ENCODE measurements around the gene TP53I11.
A peak's percentile ranks its signal among the peaks of the same experiment; 100 is the strongest.

TP53I11 gene, protein sequence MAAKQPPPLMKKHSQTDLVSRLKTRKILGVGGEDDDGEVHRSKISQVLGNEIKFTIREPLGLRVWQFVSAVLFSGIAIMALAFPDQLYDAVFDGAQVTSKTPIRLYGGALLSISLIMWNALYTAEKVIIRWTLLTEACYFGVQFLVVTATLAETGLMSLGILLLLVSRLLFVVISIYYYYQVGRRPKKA

DNA sequence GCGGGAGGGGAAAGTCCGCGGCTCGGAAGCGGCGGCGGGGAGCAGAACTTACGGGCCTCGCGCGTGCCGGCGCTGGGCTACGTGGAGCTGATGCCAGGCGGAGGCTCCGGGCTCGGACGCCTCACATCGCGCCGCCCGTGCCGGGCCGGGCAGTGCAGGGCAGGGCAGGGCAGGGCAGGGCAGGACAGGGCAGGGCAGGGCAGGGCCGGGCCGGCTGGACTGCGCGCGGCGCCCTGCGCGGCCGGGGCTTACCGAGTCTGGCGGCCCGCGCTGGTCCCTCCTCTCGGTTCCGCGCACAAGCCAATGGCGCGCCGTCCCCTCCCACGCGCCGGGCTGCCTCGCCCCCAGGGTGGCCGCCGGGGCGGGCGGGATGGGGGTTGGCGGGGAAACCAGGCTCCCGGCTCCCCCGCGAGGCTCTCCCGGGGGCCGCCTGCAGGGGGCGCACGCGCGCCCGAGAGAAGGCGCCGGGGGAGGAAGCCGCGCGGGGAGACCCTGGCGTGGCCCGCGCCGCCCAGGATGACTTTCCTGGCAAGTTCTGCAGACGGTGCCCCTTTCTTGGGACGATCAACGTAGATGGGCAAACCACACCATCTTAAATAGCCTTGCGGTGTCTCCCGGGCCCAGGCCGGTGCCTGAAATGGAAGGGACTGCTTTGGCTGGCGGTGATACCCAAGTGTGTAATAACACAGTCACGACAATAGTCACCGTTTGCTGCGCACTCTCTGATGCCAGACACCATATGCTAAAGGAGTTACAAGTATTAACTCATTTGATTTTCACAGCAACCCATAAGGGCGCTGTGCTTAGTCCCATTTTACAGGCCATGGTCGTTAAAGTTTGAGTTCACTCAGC, at the start of gene TP53I11:
Gene TP53I11, minus strand, starts transcription at position 259 of the 852 bp plus-strand sequence. CDS start 12,548 bp downstream, outside the sequence.
- no peak within 1 kb of the TSS for H3K27ac ChIP-seq (ENCODE audit: low read length)
- H3K4me1 ChIP-seq (ENCODE audit: low read length), result peaks cover 7% of the 10 kb centered on the region; the same call in 1 of the 2 replicates
- no peaks in the 10 kb centered on the region for H3F3A ChIP-seq (ENCODE audit: insufficient read depth, low read length)
- no peak for TF ChIP-seq EZH2phosphoT487 (IDR thresholded peaks at IDR 0.05; ENCODE audit: low read length)
- TF ChIP-seq, protein P1, sequence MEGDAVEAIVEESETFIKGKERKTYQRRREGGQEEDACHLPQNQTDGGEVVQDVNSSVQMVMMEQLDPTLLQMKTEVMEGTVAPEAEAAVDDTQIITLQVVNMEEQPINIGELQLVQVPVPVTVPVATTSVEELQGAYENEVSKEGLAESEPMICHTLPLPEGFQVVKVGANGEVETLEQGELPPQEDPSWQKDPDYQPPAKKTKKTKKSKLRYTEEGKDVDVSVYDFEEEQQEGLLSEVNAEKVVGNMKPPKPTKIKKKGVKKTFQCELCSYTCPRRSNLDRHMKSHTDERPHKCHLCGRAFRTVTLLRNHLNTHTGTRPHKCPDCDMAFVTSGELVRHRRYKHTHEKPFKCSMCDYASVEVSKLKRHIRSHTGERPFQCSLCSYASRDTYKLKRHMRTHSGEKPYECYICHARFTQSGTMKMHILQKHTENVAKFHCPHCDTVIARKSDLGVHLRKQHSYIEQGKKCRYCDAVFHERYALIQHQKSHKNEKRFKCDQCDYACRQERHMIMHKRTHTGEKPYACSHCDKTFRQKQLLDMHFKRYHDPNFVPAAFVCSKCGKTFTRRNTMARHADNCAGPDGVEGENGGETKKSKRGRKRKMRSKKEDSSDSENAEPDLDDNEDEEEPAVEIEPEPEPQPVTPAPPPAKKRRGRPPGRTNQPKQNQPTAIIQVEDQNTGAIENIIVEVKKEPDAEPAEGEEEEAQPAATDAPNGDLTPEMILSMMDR (IDR thresholded peaks at IDR 0.05; ENCODE audit: low read length), result peak; percentile 46
- TF ChIP-seq EZH2 (optimal IDR thresholded peaks at IDR 0.05; ENCODE audit: low read depth, low read length), result no peak
- H3K4me2 ChIP-seq (ENCODE audit: low read depth, low read length), result peak within 1 kb of the TSS; percentile 92
- DNase-seq, result peak; percentile 52
- H3K79me2 ChIP-seq (ENCODE audit: low read length), result 0 out of 2 replicates have a peak, but pooled peaks cover 4% of the 10 kb centered on the region
- no peaks in the 10 kb centered on the region for H3K27me3 ChIP-seq (replicated peaks; ENCODE audit: insufficient read depth, low read length)
- no peaks in the 10 kb centered on the region for H3K9me2 ChIP-seq (replicated peaks; ENCODE audit: insufficient read depth, low read length)
- no peaks in the 10 kb centered on the region for H4K20me1 ChIP-seq (ENCODE audit: insufficient read depth, low read length)
- H3K4me3 ChIP-seq (ENCODE audit: low read length), result peak within 1 kb of the TSS; percentile 83
- peak within 1 kb of the TSS; percentile 55; the same call in 1 of the 2 replicates for H3K9ac ChIP-seq (ENCODE audit: low read length)
- no peaks in the 10 kb centered on the region for H3K36me3 ChIP-seq (replicated peaks; ENCODE audit: insufficient read depth, low read length)
- no peaks in the 10 kb centered on the region for H3K9me3 ChIP-seq (replicated peaks; ENCODE audit: insufficient read depth, low read length)
- peak within 1 kb of the TSS; percentile 78 for H2AFZ ChIP-seq (ENCODE audit: low read length)

DNA sequence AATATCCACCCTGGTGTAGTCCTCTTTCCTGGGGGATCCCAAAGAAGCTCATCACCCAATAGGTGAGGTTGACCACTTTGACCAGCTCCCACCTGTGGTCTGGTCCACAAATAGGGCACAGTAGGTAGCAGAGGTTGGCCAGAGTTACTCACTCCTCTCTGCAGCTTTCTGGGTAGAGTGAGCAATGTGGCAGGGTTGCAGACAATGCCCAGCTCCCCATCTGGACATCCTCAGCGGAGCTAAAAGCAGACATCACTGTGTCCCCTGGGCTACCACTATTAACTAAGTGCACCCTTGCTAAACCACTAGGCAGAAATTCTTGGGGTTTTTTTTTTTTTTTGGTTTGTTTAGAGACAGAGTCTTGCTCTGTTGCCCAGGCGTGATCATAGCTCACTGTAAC, 48.4 kb upstream of the TP53I11 start:
- H3K4me1 ChIP-seq (ENCODE audit: low read length), result no peaks in the 10 kb centered on the region
- no peak overlapping the region for H3K4me3 ChIP-seq (ENCODE audit: low read length)
- H4K20me1 ChIP-seq (ENCODE audit: insufficient read depth, low read length), result no peaks in the 10 kb centered on the region
- H3K27me3 ChIP-seq (replicated peaks; ENCODE audit: insufficient read depth, low read length), result no peaks in the 10 kb centered on the region
- H3K9me2 ChIP-seq (replicated peaks; ENCODE audit: insufficient read depth, low read length), result no peaks in the 10 kb centered on the region
- H3F3A ChIP-seq (ENCODE audit: insufficient read depth, low read length), result no peaks in the 10 kb centered on the region
- H2AFZ ChIP-seq (ENCODE audit: low read length), result no peak overlapping the region
- no peaks in the 10 kb centered on the region for H3K36me3 ChIP-seq (replicated peaks; ENCODE audit: insufficient read depth, low read length)
- no peak overlapping the region for H3K27ac ChIP-seq (ENCODE audit: low read length)
- H3K4me2 ChIP-seq (ENCODE audit: low read depth, low read length), result no peak overlapping the region
- no peaks in the 10 kb centered on the region for H3K79me2 ChIP-seq (ENCODE audit: low read length)
- no peaks in the 10 kb centered on the region for H3K9me3 ChIP-seq (replicated peaks; ENCODE audit: insufficient read depth, low read length)
- TF ChIP-seq EZH2 (optimal IDR thresholded peaks at IDR 0.05; ENCODE audit: low read depth, low read length), result no peak
- no peak for TF ChIP-seq EZH2phosphoT487 (IDR thresholded peaks at IDR 0.05; ENCODE audit: low read length)
- TF ChIP-seq, protein P1 (IDR thresholded peaks at IDR 0.05; ENCODE audit: low read length), result no peak
- H3K9ac ChIP-seq (ENCODE audit: low read length), result no peak overlapping the region
- no peak for DNase-seq

DNA sequence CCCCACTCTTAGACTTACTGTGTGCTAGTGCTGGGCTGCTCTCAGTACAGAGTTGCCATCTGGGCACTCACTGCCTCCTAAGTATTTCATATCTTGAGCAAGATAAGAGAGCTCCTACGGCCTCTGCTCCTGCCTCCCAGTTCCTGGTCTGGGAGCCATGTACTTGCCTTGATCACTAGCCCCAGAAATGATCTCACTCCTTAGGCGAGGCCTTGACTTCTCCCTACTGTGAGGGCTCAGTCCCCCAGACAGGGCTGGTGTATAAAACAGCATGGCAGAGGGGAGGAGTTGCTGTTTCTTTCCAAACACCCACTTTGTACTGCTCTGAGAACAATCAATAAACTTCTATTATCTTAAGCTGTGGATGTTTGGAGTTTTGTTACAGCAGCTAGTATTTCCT, 47.4 kb upstream of the TP53I11 start:
- Histone ChIP-seq H3K79me2 (ENCODE audit: low read length) (no peaks in the 10 kb centered on the region), H2AFZ (ENCODE audit: low read length) (no peak overlapping the region), H4K20me1 (ENCODE audit: insufficient read depth, low read length) (no peaks in the 10 kb centered on the region), H3K27ac (ENCODE audit: low read length) (no peak overlapping the region), H3K4me2 (ENCODE audit: low read depth, low read length) (no peak overlapping the region), H3K4me3 (ENCODE audit: low read length) (no peak overlapping the region), H3F3A (ENCODE audit: insufficient read depth, low read length) (no peaks in the 10 kb centered on the region), H3K4me1 (ENCODE audit: low read length) (no peaks in the 10 kb centered on the region), H3K9ac (ENCODE audit: low read length) (no peak overlapping the region), H3K36me3 (replicated peaks; ENCODE audit: insufficient read depth, low read length) (no peaks in the 10 kb centered on the region), H3K9me2 (replicated peaks; ENCODE audit: insufficient read depth, low read length) (no peaks in the 10 kb centered on the region), H3K9me3 (replicated peaks; ENCODE audit: insufficient read depth, low read length) (no peaks in the 10 kb centered on the region), H3K27me3 (replicated peaks; ENCODE audit: insufficient read depth, low read length) (no peaks in the 10 kb centered on the region)
- DNase-seq, result no peak
- TF ChIP-seq EZH2phosphoT487 (IDR thresholded peaks at IDR 0.05; ENCODE audit: low read length), result no peak
- TF ChIP-seq, protein P1 (IDR thresholded peaks at IDR 0.05; ENCODE audit: low read length), result no peak
- no peak for TF ChIP-seq EZH2 (optimal IDR thresholded peaks at IDR 0.05; ENCODE audit: low read depth, low read length)
